NCI-H2196 (cell line): Measurements from ENCODE around the gene AP3S2.
"Not testable (repeated sequence)": the region's sequence is repeated elsewhere in the genome, so short reads cannot be mapped to it uniquely, and the experiment has no call there.

ENCODE experiments used
- DNase-seq: peaks from one replicate; lab custom pipeline; 2025; ENCODE audit not compliant: unreplicated experiment; lab: John Stamatoyannopoulos, UW

The AP3S2 gene

GRCh38 chr15:89803941-89804800, 89.6 kb downstream of the AP3S2 start:
- DNase-seq = no peak

- DNase-seq = no peak
Measured at GRCh38 chr15:89802986-89803824, 90.6 kb downstream of the AP3S2 start.

GRCh38 chr15:89802231-89802928, 91.4 kb downstream of the AP3S2 start:
- no peak for DNase-seq

GRCh38 chr15:89801471-89802195, 92.2 kb downstream of the AP3S2 start:
- DNase-seq = no peak

GRCh38 chr15:89799918-89800498, 93.8 kb downstream of the AP3S2 start:
- DNase-seq = no peak

- DNase-seq = no peak
Measured at GRCh38 chr15:89799011-89799911, 94.5 kb downstream of the AP3S2 start.

GRCh38 chr15:89797678-89798201, 96.1 kb downstream of the AP3S2 start:
- no peak for DNase-seq

- no peak for DNase-seq
Measured at GRCh38 chr15:89795996-89796395, 97.8 kb downstream of the AP3S2 start.

GRCh38 chr15:89794627-89795241, 99.1 kb downstream of the AP3S2 start:
- DNase-seq = peak; percentile 3

GRCh38 chr15:89792106-89792805, 101.5 kb downstream of the AP3S2 start:
- DNase-seq = no peak

- DNase-seq = no peak
Measured at GRCh38 chr15:89790661-89791060, 103.1 kb downstream of the AP3S2 start.

- no peak for DNase-seq
Measured at GRCh38 chr15:89790206-89790605, 103.6 kb downstream of the AP3S2 start.

- DNase-seq = not testable (repeated sequence)
Measured at GRCh38 chr15:89788585-89788984, 105.2 kb downstream of the AP3S2 start.

GRCh38 chr15:89787944-89788343, 105.8 kb downstream of the AP3S2 start:
- DNase-seq = no peak

- DNase-seq = no peak
Measured at GRCh38 chr15:89785774-89786140, 108.0 kb downstream of the AP3S2 start.

- DNase-seq = no peak
Measured at GRCh38 chr15:89785064-89785773, 108.6 kb downstream of the AP3S2 start.

GRCh38 chr15:89784686-89784960, 109.2 kb downstream of the AP3S2 start:
- DNase-seq = no peak
